Activated effector memory CD4-positive, alpha-beta T cell treated with Interleukin-2 at 50 U/mL for 16 hours (primary cell): ENCODE measurements around the gene FOXE3.

Experiments
- DNase-seq: peaks from one replicate; pipeline ENCODE4 v3.0.0-alpha.2; 2020

The FOXE3 gene

GRCh38 chr1:47406966-47407365, 9.1 kb upstream of the FOXE3 start:
- no peak for DNase-seq

GRCh38 chr1:47407481-47407880, 8.6 kb upstream of the FOXE3 start:
- DNase-seq = no peak

- no peak for DNase-seq
Observed at GRCh38 chr1:47409311-47410067, 6.6 kb upstream of the FOXE3 start.

DNA sequence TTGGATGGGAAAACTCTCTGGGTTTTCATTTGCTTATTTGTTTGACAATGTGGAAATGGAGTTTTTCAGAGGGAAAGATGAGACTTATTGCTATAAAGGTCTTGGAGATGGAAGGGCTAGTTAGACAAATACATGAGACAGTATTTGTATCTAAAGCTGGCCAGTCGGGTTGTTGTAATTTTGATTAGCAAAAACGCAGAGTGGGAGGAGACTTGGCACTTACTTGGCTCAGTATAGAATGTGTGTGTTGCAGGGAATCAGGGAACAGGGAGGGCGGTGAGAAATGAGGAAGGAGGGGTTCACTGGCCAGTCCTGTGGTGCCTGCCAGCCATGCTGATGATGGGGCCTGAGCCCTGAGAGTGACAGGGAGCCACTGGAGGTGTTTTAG, 6.0 kb upstream of the FOXE3 start:
- DNase-seq = no peak

DNA sequence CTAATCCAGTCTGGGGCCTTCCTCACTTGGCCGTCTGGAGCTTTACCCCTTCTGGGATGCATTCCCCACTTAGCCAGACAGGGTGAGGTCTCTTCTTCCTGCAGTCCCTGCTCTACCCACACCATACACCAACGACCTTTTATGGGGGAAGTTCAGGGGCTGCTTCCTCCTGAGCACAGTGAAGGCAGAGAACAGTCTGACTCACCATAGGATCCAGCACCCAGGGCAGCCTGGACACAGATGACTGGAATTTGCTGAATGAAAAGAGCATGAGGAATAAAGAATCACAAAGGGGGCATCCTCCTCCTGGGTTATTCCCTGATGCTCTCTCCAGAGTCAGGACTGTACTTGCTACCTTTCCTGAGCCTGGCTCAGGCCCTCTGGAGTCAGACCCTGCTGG, 4.6 kb upstream of the FOXE3 start:
- DNase-seq = no peak

GRCh38 chr1:47412437-47412836, 3.6 kb upstream of the FOXE3 start:
- DNase-seq = no peak

DNA sequence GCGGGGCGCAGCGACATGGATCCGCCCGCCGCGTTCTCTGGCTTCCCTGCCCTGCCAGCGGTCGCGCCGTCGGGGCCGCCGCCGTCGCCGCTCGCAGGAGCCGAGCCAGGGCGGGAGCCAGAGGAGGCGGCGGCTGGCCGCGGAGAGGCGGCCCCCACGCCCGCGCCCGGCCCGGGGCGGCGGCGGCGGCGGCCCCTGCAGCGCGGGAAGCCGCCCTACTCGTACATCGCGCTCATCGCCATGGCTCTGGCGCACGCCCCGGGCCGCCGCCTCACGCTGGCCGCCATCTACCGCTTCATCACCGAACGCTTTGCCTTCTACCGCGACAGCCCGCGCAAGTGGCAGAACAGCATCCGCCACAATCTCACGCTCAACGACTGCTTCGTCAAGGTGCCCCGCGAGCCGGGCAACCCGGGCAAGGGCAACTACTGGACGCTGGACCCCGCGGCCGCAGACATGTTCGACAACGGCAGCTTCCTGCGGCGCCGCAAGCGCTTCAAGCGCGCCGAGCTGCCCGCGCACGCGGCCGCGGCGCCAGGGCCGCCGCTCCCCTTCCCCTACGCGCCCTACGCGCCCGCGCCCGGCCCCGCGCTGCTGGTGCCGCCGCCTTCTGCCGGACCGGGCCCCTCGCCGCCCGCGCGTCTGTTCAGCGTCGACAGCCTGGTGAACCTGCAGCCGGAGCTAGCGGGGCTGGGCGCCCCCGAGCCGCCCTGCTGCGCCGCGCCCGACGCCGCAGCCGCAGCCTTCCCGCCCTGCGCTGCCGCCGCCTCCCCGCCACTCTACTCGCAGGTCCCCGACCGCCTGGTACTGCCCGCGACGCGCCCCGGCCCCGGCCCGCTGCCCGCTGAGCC, 459 bp downstream of the FOXE3 start:
- DNase-seq = no peak

- DNase-seq = no peak
Observed at GRCh38 chr1:47417170-47418044, 1.3 kb downstream of the FOXE3 start.

DNA sequence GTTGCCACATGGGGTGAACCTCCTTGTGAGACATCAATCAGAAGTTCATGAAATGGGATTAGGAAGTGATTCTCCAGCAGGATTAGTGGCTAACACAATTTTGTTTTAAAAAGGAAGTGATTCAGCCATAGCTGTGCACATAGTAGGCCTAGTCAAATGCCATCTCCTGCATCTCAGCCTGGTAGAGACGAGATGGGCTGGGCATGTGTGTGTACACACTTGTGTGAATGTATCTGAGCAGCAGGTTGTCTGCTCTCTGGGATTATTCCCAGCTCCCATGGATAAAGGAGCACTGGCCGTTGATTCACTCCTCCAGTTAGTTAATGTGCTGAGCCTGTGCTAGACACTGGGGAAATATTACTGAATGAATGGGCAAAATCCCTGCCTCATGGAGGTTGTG, 2.0 kb downstream of the FOXE3 start:
- DNase-seq = no peak

- DNase-seq = no peak
Observed at GRCh38 chr1:47418681-47419325, 2.7 kb downstream of the FOXE3 start.

DNA sequence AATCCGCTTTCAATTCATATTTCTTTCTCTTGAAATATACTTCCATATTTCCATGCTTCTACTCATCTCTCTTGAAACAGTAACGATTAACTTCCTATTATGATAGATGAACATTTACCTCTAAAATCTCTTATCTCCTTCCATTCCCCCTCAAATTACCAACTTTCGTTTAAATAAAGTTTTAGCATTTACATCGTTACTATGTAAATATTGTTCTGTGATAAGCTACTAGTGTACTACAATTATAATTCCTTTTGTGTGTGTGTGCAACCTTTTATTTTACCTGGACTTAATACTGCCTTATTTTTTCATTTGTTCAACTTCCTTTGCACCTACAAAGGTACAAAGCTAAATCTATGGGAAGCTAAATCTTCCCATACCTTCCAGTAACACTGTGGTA, 4.5 kb downstream of the FOXE3 start:
- DNase-seq = no peak

GRCh38 chr1:47423872-47424271, 7.8 kb downstream of the FOXE3 start:
- DNase-seq = no peak

DNA sequence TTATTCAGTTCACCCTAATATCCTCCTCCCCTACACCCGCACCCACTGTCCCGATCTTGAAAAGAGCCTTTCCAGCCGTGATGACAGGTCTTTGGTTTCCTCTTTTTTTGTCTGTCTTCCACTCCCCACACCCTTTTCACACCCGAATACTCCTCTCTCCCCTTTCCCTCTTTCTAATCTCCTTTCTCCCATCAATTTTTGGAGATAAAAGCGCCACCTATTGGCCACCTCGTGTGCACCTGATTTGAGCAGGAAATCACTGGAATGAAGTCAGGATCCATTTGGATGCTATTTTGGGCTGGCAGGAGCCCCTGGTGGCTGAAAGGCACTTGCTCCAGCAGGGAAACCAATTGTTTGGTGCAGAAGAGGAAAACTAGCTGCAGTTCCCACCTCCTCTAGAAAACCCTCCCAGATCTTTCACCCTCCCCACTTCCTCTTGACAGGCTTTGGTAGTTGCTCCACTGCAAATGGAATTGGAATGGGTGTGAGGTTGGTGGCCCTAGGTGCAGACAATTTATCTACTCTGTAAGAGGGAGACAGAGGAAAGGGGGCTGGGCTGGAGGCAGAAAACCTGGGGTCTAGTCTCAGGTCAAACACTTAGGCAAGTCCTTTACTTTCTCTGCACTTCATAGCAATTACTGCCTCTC, 8.4 kb downstream of the FOXE3 start:
- no peak for DNase-seq

DNA sequence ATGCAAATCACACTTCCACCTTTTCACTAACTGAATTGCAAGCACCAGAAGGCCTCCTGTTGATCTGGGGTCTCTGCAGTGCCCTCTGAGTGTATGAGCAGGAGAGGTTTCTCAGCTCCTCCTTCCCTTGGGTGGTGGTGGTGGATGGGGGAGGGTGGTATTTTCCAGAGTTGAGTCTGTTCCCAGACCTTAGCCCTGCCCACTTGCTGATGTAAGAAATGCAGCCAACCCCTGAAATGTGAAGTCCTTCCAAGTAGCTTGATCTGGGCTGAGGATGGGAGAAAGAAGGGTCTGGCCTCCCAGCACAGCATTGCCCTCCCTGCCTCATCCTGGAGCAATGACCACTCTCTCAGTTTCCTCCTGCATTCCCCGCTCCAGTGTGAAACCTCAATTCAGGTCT, 15.4 kb downstream of the FOXE3 start:
- DNase-seq = no peak

DNA sequence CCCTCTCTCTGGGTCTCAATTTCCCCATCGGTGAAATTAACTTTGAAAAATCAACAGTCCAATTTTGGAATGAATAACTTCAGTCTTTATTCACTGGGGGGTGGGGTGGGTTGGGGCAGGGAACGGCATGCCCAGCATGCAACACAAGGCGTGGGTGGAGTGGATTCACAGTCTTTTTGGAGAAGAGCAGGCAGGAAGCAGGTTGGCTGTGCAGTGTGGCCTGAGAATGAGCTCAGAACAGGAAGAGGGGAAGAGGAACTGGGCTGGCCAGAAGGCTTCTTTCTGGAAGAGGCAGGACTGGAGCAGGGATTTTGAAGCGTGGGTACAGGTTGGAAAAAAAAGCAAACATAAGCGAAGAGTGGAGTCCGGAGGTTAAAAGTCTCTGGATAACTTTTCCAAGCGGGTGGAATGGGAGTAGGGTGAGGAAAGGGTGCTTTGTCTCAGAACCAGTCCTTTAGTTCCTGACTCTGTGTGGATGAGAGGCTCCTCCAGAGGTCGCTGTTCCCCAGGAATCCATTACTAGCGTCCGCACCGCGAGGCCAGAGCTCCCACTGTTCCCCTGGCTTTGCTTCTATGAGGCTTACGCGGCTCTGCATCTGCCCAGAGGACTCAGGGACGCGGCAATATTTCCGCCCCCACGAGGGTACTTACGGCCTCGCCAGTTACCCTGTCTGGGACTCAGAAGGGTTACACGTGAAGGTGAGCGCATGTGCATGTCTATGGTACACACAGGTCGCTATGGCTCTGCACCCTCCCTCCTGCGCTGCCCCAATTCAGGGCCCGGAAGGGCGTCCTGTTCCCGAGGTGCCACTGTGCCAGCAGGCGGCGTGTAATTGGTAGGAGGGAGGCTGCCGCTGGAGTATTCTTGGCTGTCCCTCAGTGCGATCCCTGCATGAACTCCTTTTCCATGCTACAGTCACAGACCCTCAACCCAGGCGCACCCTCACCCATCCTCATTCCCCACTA, 16.3 kb downstream of the FOXE3 start:
- peak; percentile 35 for DNase-seq

DNA sequence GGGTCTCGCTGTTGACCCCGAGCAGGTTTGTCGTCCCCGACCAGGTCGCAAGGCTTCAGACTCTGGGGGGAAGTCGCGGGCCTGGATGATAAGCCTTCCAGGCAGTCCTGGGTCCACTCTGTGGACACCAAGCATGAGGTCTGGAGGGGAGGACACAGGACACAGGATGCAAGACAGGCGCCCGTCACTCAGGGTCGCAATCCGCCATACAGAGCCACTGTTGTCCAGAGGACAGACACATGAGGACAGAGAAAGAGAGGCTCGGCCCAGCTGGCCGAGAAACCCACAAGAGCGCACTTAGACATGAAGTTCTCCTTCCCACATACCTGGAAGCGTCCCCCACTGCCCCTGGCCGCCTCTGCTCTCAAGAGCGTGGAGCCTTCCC, 16.9 kb downstream of the FOXE3 start:
- no peak for DNase-seq

DNA sequence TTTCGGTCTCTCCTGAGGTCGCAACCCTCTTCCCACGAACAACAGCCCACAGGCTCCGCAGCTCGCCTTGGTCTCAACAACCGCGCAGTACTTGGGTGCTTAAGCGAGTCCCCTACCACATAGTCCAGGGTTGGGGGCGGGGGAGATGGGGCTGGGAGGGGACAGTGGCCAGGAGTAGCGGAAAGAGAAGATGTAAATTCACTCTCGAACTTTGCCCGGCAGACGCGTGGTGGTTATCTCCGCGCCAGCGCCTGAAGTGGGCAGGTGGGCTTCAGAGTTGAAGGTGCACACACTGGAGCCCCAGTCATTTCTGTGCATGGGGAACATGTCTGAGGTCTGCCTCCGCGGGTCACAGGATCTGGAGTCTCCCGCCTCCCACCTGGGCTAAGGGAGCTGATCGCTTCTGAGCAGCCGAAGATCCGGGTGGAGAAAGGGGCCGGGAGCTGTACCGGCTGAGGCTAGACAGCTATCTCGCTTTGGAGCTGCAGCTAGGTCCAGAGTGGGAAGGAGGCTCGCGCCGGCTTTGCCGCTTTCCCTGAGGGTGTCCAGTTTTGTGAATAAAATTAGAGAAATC, 17.5 kb downstream of the FOXE3 start:
- DNase-seq = no peak

- no peak for DNase-seq
Observed at GRCh38 chr1:47434051-47434842, 18.2 kb downstream of the FOXE3 start.

- DNase-seq = no peak
Observed at GRCh38 chr1:47435506-47436303, 19.6 kb downstream of the FOXE3 start.
